GM12878 (cell line): ENCODE results near the gene DLG4. TPM values are rescaled to one million over a fixed set of nuclear protein-coding genes. Genes with fewer than 3 reads are reported as not detected.
A peak's percentile ranks its signal among the peaks of the same experiment; 100 is the strongest.

Source experiments
- ATF7 ChIP-seq: fragments of 450-650 bp; IDR thresholded peaks from 2 replicates; pipeline ENCODE4 v1.6.1; 2016; ENCODE audit warnings: low read depth, mild to moderate bottlenecking
- BRCA1 ChIP-seq: IDR thresholded peaks from 2 replicates; pipeline ENCODE4 v1.6.1; 2011; ENCODE audit warnings: low read depth, low read length, improper control_type of control experiment
- CREB1 ChIP-seq: IDR thresholded peaks from 2 replicates; pipeline ENCODE4 v1.6.1; 2012; ENCODE audit warnings: low read depth, mild to moderate bottlenecking, inconsistent platforms
- EP300 ChIP-seq, 2 experiments: fragments of 150-350 bp in 1 of 2; IDR thresholded peaks; 2 replicates each; pipeline ENCODE4 v1.6.1; 2011 to 2012; ENCODE audit warnings: low read depth in 2 of 2, low read length in 2 of 2, borderline replicate concordance in 1 of 2, improper control_type of control experiment in 1 of 2, inconsistent platforms in 1 of 2; ENCODE audit not compliant: control insufficient read depth in 1 of 2
- IKZF2 ChIP-seq, 2 experiments: fragments of 450-650 bp; IDR thresholded peaks; 2 replicates each; pipeline ENCODE4 v1.6.1; 2017; ENCODE audit warnings: mild to moderate bottlenecking in 2 of 2, moderate library complexity in 2 of 2
- MXI1 ChIP-seq: fragments of 150-350 bp; IDR thresholded peaks from 2 replicates; pipeline ENCODE4 v1.6.1; 2011; ENCODE audit warnings: low read depth, mild to moderate bottlenecking, inconsistent platforms, low read length, improper control_type of control experiment
- NR2C2 ChIP-seq: IDR thresholded peaks from 2 replicates; pipeline ENCODE4 v1.6.1; 2011; ENCODE audit warnings: borderline replicate concordance, low read depth; ENCODE audit not compliant: control insufficient read depth, insufficient read length
- POLR2AphosphoS2 ChIP-seq: IDR thresholded peaks from 2 replicates; pipeline ENCODE4 v1.6.1; 2011; ENCODE audit warnings: low read depth, mild to moderate bottlenecking, low read length, improper control_type of control experiment, moderate library complexity
- RCOR1 ChIP-seq: conservative IDR thresholded peaks from 2 replicates; pipeline ENCODE4 v1.6.1; 2012; ENCODE audit warnings: low read depth, low read length, improper control_type of control experiment
- SREBF2 ChIP-seq: IDR thresholded peaks from 2 replicates; pipeline ENCODE4 v1.6.1; 2012; ENCODE audit warnings: mild to moderate bottlenecking, low read length
- STAT1 ChIP-seq: fragments of 450-650 bp; conservative IDR thresholded peaks from 2 replicates; pipeline ENCODE4 v1.6.1; 2014; ENCODE audit warnings: antibody characterized with exemption, mild to moderate bottlenecking
- polyA plus RNA-seq, 11 experiments: library from polyadenylated mRNA; depleted of rRNA in 4 of 11; unstranded in 6 of 11; stranded (reverse) in 5 of 11; fragments of >200 nt; fragmentation: Nextera tagmentation in 4 of 11; fragmentation: Illumina TruSeq in 1 of 11; extraction: Ambion mirVana in 4 of 11; extraction: Trizol in 1 of 11; gene quantifications; 1 replicate in 1 of 11; 2 replicates in 10 of 11; pipeline versions ENCODE4 v1.2.1 to v1.2.3, GENCODE V29; 2011 to 2016; ENCODE audit warnings: inconsistent platforms in 2 of 11, missing spikeins in 2 of 11, low read depth in 1 of 11
- total RNA-seq, 4 experiments: library from RNA; depleted of rRNA in 3 of 4; stranded (reverse); fragments of >200 nt in 3 of 4; fragmentation: Illumina TruSeq in 1 of 4; extraction: Trizol in 1 of 4; gene quantifications; 2 replicates each; pipeline versions ENCODE4 v1.2.1 to v1.2.3, GENCODE V29; 2013 to 2021
- TF ChIP-seq, protein P1 (sequence below): IDR thresholded peaks from 2 replicates; pipeline ENCODE4 v1.6.1; 2011; ENCODE audit warnings: borderline replicate concordance, low read depth, mild to moderate bottlenecking, moderate library complexity, low read length; ENCODE audit not compliant: insufficient read depth, poor library complexity, severe bottlenecking
- TF ChIP-seq, protein P2 (sequence below): IDR thresholded peaks from 2 replicates; pipeline ENCODE4 v1.6.1; 2012; ENCODE audit warnings: low read depth, low read length, improper control_type of control experiment
- TF ChIP-seq, protein P3 (sequence below): fragments of 450-650 bp; IDR thresholded peaks from 2 replicates; pipeline ENCODE4 v1.6.1; 2016; ENCODE audit warnings: mild to moderate bottlenecking
- TF ChIP-seq, protein P4 (sequence below): IDR thresholded peaks from 2 replicates; pipeline ENCODE4 v1.6.1; 2012; ENCODE audit warnings: improper control_type of control experiment, low read depth, low read length; ENCODE audit not compliant: insufficient replicate concordance
- TF ChIP-seq, protein P5 (sequence below): fragments of 450-650 bp; formaldehyde crosslinking; IDR thresholded peaks from 2 replicates; pipeline ENCODE4 v1.4.0; 2022; ENCODE audit warnings: mild to moderate bottlenecking, moderate library complexity

DLG4 gene
- total and polyA plus RNA-seq, 10 of the 15 experiments (the other 5 are each of a cell fraction or from before 2014, with no cell fraction given): 0.07 to 4.1 (median 1.3) TPM

DNA sequence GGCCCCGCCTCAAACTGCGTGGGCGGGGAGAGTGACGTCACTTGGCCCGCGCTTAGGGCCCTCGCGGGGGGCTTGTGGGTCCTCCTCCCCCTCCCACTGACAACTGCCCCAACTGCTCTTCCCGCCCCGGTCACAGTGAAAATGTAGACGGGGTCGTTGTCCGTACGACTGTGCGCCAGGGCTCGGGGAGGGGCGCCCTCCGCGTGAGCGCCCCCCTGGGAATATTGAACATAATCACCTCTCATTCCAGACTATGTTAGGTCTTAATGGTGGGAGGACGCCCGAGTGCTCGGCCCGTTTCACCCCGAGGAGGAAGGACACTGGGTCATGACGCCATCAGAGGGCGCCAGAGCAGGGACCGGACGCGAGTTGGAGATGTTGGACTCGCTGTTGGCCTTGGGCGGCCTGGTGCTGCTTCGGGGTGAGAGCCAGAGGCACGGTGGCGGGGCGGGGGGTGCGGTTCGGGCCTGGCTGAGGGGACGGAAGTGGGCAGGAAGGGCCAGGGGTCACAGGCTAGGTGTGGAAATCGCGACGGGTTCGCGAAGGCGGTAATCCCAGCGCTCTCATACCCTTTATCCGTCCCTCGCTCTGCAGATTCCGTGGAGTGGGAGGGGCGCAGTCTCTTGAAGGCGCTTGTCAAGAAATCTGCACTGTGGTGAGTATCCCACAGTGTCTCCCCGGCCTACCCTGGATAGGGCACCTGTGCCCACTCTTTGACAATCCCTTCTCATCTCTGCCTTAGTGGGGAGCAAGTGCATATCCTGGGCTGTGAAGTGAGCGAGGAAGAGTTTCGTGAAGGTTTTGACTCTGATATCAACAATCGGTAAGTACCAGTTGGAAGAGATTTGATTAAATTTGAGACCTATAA lies 32.8 kb upstream of the DLG4 start, which contains the start of gene ELP5 (continued):
- TF ChIP-seq, protein P1, sequence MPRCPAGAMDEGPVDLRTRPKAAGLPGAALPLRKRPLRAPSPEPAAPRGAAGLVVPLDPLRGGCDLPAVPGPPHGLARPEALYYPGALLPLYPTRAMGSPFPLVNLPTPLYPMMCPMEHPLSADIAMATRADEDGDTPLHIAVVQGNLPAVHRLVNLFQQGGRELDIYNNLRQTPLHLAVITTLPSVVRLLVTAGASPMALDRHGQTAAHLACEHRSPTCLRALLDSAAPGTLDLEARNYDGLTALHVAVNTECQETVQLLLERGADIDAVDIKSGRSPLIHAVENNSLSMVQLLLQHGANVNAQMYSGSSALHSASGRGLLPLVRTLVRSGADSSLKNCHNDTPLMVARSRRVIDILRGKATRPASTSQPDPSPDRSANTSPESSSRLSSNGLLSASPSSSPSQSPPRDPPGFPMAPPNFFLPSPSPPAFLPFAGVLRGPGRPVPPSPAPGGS: no peak
- no peak for TF ChIP-seq EP300 (IDR thresholded peaks at IDR 0.05; ENCODE audit: borderline replicate concordance in 1 of 2, control insufficient read depth in 1 of 2, low read depth in 2 of 2, low read length in 2 of 2)
- TF ChIP-seq STAT1: peak; percentile 79; the same call in 1 of the 2 replicates
- TF ChIP-seq, protein P2, sequence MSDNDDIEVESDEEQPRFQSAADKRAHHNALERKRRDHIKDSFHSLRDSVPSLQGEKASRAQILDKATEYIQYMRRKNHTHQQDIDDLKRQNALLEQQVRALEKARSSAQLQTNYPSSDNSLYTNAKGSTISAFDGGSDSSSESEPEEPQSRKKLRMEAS: no peak; the same call in 1 of the 2 replicates
- peak; percentile 97 for TF ChIP-seq CREB1
- peak; percentile 83; the same call in 1 of the 2 replicates for TF ChIP-seq MXI1
- peak; percentile 87 for TF ChIP-seq POLR2AphosphoS2
- TF ChIP-seq, protein P3, sequence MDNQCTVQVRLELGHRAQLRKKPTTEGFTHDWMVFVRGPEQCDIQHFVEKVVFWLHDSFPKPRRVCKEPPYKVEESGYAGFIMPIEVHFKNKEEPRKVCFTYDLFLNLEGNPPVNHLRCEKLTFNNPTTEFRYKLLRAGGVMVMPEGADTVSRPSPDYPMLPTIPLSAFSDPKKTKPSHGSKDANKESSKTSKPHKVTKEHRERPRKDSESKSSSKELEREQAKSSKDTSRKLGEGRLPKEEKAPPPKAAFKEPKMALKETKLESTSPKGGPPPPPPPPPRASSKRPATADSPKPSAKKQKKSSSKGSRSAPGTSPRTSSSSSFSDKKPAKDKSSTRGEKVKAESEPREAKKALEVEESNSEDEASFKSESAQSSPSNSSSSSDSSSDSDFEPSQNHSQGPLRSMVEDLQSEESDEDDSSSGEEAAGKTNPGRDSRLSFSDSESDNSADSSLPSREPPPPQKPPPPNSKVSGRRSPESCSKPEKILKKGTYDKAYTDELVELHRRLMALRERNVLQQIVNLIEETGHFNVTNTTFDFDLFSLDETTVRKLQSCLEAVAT: peak; percentile 79
- TF ChIP-seq, protein P4, sequence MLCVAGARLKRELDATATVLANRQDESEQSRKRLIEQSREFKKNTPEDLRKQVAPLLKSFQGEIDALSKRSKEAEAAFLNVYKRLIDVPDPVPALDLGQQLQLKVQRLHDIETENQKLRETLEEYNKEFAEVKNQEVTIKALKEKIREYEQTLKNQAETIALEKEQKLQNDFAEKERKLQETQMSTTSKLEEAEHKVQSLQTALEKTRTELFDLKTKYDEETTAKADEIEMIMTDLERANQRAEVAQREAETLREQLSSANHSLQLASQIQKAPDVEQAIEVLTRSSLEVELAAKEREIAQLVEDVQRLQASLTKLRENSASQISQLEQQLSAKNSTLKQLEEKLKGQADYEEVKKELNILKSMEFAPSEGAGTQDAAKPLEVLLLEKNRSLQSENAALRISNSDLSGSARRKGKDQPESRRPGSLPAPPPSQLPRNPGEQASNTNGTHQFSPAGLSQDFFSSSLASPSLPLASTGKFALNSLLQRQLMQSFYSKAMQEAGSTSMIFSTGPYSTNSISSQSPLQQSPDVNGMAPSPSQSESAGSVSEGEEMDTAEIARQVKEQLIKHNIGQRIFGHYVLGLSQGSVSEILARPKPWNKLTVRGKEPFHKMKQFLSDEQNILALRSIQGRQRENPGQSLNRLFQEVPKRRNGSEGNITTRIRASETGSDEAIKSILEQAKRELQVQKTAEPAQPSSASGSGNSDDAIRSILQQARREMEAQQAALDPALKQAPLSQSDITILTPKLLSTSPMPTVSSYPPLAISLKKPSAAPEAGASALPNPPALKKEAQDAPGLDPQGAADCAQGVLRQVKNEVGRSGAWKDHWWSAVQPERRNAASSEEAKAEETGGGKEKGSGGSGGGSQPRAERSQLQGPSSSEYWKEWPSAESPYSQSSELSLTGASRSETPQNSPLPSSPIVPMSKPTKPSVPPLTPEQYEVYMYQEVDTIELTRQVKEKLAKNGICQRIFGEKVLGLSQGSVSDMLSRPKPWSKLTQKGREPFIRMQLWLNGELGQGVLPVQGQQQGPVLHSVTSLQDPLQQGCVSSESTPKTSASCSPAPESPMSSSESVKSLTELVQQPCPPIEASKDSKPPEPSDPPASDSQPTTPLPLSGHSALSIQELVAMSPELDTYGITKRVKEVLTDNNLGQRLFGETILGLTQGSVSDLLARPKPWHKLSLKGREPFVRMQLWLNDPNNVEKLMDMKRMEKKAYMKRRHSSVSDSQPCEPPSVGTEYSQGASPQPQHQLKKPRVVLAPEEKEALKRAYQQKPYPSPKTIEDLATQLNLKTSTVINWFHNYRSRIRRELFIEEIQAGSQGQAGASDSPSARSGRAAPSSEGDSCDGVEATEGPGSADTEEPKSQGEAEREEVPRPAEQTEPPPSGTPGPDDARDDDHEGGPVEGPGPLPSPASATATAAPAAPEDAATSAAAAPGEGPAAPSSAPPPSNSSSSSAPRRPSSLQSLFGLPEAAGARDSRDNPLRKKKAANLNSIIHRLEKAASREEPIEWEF: no peak
- TF ChIP-seq, protein P5, sequence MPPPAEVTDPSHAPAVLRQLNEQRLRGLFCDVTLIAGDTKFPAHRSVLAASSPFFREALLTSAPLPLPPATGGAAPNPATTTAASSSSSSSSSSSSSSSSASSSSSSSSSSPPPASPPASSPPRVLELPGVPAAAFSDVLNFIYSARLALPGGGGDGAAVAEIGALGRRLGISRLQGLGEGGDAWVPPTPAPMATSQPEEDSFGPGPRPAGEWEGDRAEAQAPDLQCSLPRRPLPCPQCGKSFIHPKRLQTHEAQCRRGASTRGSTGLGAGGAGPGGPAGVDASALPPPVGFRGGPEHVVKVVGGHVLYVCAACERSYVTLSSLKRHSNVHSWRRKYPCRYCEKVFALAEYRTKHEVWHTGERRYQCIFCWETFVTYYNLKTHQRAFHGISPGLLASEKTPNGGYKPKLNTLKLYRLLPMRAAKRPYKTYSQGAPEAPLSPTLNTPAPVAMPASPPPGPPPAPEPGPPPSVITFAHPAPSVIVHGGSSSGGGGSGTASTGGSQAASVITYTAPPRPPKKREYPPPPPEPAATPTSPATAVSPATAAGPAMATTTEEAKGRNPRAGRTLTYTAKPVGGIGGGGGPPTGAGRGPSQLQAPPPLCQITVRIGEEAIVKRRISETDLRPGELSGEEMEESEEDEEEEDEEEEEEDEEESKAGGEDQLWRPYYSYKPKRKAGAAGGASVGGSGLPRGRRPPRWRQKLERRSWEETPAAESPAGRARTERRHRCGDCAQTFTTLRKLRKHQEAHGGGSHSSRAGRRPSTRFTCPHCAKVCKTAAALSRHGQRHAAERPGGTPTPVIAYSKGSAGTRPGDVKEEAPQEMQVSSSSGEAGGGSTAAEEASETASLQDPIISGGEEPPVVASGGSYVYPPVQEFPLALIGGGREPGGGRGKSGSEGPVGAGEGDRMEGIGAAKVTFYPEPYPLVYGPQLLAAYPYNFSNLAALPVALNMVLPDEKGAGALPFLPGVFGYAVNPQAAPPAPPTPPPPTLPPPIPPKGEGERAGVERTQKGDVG (CRISPR knock-in tag): no peak
- no peak for TF ChIP-seq BRCA1
- no peak; a peak in 2 of 4 replicates for TF ChIP-seq IKZF2 (IDR thresholded peaks at IDR 0.05)
- no peak for TF ChIP-seq NR2C2
- TF ChIP-seq SREBF2: no peak
- peak; percentile 99 for TF ChIP-seq ATF7
- TF ChIP-seq RCOR1: 0 out of 2 replicates have a peak, but pooled peaks have one; percentile 64
